Suprapubic skin (tissue), 4 donors: ENCODE measurements around the gene EXOSC10.

Experiments
- CTCF ChIP-seq, 2 donors: fragments of 200-600 bp in 1 of 2; fragments of 450-650 bp in 1 of 2; sonication (generic) in 1 of 2; IDR thresholded peaks; one replicate each; pipeline ENCODE4 v1.5.1; 2016 to 2019; ENCODE audit warnings: antibody characterized with exemption in 2 of 2, mild to moderate bottlenecking in 1 of 2, moderate library complexity in 1 of 2
- EP300 ChIP-seq: sonication (generic); formaldehyde crosslinking; IDR thresholded peaks from one replicate; pipeline ENCODE4 v1.6.1; 2017; ENCODE audit warnings: antibody characterized with exemption
- POLR2A ChIP-seq, 2 donors: fragments of 450-650 bp; IDR thresholded peaks; one replicate each; pipeline ENCODE4 v1.6.1; 2017; ENCODE audit warnings: antibody characterized with exemption in 2 of 2, mild to moderate bottlenecking in 2 of 2, moderate library complexity in 2 of 2
- POLR2AphosphoS5 ChIP-seq, 3 donors: sonication (generic); formaldehyde crosslinking; IDR thresholded peaks; one replicate each; pipeline ENCODE4 v1.6.1; 2017; ENCODE audit warnings: antibody characterized with exemption in 3 of 3

DNA sequence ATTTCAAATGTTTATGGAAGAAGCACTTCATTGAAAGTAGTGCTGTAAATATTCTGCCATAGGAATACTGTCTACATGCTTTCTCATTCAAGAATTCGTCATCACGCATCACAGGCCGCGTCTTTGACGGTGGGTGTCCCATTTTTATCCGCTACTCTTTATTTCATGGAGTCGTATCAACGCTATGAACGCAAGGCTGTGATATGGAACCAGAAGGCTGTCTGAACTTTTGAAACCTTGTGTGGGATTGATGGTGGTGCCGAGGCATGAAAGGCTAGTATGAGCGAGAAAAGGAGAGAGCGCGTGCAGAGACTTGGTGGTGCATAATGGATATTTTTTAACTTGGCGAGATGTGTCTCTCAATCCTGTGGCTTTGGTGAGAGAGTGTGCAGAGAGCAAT is 76.5 kb downstream of the EXOSC10 start:
- TF ChIP-seq POLR2A (IDR thresholded peaks at IDR 0.05) (no peak), CTCF (IDR thresholded peaks at IDR 0.05) (no peak), POLR2AphosphoS5 (IDR thresholded peaks at IDR 0.05) (no peak), EP300 (no peak)
